ENCODE results near the gene CNTD1.

Gene CNTD1

DNA sequence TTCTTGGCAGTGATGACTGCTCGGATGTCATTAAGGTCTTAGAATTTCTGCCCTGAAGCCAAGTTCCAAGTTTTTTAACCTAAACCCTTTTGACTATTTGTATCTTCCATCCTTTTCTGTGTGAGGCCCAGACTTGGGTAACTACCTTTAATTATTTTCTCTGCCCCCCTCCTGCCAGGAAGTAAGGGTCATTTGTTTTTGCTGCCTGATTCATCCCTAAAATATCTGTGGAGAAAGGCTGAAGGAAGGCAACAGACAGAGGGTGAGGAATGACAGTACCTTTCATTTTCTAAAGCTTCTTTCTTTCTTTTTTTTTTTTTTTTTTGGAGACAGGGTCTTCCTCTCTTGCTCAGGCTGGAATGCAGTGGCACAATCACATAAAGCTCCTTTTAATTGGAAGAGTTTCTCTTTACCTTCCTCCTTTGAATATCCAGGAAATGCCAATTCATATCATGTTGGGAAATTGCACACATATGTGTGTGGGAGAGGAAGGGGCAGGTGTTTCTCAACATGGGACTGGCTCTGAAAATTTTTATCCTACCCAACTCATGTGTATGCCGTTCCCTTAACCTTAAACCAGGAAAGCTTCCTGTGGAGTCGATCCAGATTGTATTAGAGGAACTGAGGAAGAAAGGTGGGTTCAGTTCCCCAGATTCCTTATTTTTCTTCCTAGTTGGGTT, 24.5 kb upstream of the CNTD1 start:
- no peak for TF ChIP-seq GATA2 (IDR thresholded peaks at IDR 0.05; ENCODE audit: low read depth, low read length)
- TF ChIP-seq GATA3 (IDR thresholded peaks at IDR 0.05; ENCODE audit: low read depth, low read length) = no peak

GRCh38 chr17:42775534-42776098, 23.0 kb upstream of the CNTD1 start:
- TF ChIP-seq GATA2 (IDR thresholded peaks at IDR 0.05; ENCODE audit: low read depth, low read length) (no peak), GATA3 (IDR thresholded peaks at IDR 0.05; ENCODE audit: low read depth, low read length) (no peak)

DNA sequence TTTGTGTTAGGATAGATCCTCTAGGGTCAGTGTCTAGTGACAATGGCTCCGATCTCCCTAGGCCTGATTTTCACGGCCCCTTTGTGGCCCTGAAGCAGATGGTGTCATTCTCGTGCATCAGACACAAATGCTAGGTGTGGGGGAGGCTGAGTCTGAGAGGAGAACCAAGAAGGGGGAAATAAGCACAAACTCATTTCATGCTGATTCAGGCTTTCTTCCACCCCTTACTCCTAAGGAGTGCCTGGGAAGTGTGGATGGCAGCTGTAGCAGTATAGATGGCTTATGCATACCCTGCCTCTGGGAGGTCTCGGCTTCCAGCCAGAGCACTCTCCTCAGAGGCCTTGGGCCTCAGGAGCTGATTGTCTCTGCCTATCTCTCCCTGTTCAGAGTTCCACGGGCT, 20.1 kb upstream of the CNTD1 start:
- TF ChIP-seq GATA2 (IDR thresholded peaks at IDR 0.05; ENCODE audit: low read depth, low read length) = no peak
- TF ChIP-seq GATA3 (IDR thresholded peaks at IDR 0.05; ENCODE audit: low read depth, low read length) = no peak

DNA sequence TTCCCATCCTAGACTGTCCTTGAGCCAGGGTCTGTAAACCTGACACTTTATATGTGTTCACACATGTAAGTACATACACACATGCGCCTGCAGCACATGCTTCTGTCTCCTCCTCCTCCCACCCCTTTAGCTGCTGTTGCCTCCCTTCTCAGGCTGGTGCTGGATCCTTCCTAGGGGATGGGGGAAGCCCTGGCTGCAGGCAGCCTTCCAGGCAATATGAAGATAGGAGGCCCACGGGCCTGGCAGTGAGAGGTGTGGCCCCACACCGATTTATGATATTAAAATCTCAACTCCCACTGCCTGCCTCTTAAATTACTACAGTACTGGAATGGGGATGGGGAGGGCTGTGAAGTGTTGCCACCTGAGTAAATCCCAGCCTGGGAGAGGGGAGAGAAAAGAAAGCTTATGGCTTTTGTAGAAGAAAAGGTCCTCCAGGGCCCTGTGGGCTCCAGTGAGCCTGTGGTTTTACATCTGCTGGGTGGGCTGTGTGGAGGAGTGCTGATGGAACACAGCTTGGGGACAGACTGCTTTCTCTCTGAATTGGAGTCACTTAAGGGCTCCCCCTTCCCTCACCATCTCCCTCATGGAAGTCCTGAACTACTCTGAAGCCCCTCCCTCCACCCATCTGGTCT, 19.2 kb upstream of the CNTD1 start:
- TF ChIP-seq GATA3 (IDR thresholded peaks at IDR 0.05; ENCODE audit: low read depth, low read length) (no peak), GATA2 (IDR thresholded peaks at IDR 0.05; ENCODE audit: low read depth, low read length) (no peak)

GRCh38 chr17:42779936-42780850, 18.5 kb upstream of the CNTD1 start, which contains the start of gene WNK4:
Gene WNK4, plus strand, starts transcription at chr17:42780610. Its CDS starts 89 bp downstream, at chr17:42780699.
- TF ChIP-seq GATA3 (IDR thresholded peaks at IDR 0.05; ENCODE audit: low read depth, low read length) (no peak), GATA2 (IDR thresholded peaks at IDR 0.05; ENCODE audit: low read depth, low read length) (no peak)

GRCh38 chr17:42780851-42781638, 17.6 kb upstream of the CNTD1 start:
- TF ChIP-seq GATA2 (IDR thresholded peaks at IDR 0.05; ENCODE audit: low read depth, low read length) (no peak), GATA3 (IDR thresholded peaks at IDR 0.05; ENCODE audit: low read depth, low read length) (no peak)

DNA sequence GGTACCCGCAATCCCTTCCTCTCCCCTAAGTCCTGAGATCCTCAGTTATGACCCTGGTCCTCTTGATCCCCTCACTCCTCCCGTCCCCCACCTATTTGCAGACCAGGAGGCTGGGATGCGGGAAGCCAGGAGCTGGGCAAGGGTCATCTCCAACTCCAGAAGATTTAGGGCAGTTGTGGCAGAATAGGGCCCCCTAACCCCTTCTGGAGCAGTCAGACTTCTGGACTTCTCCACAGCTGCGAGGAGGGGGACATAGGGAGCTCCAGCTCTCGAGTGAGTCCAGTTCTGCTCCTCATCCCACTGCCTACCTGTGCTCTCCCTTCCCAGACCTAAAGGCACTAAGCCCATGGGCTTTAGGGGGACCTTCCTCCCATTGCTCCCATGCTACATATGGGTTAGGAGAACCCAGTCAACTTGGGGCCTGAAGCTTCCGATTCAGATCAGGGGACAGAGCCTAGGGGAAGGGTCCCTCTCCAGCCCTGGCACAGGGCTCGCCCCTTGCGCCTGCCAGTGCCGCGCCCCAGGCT, 17.0 kb upstream of the CNTD1 start:
- TF ChIP-seq GATA3 (IDR thresholded peaks at IDR 0.05; ENCODE audit: low read depth, low read length) = no peak
- TF ChIP-seq GATA2 (IDR thresholded peaks at IDR 0.05; ENCODE audit: low read depth, low read length) = no peak

- no peak for TF ChIP-seq GATA3 (IDR thresholded peaks at IDR 0.05; ENCODE audit: low read depth, low read length)
- no peak for TF ChIP-seq GATA2 (IDR thresholded peaks at IDR 0.05; ENCODE audit: low read depth, low read length)
Observed at GRCh38 chr17:42782166-42783061, 16.2 kb upstream of the CNTD1 start.

DNA sequence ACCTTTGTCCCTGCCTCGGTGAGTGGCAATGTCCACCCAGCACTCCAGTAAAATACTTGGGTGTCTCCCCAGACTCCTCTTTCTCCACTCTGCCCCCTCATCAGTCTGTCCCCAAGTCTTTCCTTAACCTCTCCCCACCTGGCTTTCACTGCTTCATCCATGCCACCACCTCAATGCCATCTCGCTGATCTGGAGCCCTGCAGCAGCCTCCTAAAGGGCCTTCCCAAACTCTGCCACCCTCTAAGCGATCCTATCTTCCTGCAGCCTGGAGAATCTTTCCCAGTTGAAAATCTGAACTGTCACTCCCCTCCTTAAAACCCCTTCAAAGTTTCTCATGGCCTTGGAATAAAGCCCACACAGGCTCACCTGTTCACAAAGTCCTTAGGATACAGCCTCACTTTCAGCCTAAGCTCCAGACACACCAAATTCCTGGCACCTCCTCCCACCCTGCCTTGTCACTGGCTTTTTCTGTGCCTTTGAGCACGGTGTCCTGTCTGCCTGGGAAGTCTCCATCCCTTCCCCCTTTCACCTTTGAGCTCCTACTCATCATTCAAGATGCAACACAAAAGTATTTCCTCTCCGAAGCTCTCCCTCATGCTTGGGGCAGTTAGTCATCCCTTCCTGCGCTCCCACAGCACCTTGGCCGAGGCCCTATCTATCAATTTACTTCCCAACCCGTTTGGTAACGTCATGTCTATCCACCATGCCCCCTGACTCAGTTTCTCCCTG, 15.4 kb upstream of the CNTD1 start:
- TF ChIP-seq GATA3 (IDR thresholded peaks at IDR 0.05; ENCODE audit: low read depth, low read length) = no peak
- no peak for TF ChIP-seq GATA2 (IDR thresholded peaks at IDR 0.05; ENCODE audit: low read depth, low read length)

DNA sequence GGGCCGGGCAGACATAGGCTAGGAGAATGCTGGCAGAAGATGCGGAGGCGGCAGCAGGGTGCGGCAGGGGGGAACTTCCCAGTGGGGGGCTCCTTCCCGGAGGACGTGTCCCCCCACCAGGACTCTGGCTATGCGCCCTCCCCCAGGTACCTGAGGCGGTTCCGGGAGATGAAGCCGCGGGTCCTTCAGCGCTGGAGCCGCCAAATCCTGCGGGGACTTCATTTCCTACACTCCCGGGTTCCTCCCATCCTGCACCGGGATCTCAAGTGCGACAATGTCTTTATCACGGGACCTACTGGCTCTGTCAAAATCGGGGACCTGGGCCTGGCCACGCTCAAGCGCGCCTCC, 14.9 kb upstream of the CNTD1 start:
- TF ChIP-seq GATA3 (IDR thresholded peaks at IDR 0.05; ENCODE audit: low read depth, low read length) = no peak

GRCh38 chr17:42784409-42784808, 14.3 kb upstream of the CNTD1 start:
- no peak for TF ChIP-seq GATA3 (IDR thresholded peaks at IDR 0.05; ENCODE audit: low read depth, low read length)
- TF ChIP-seq GATA2 (IDR thresholded peaks at IDR 0.05; ENCODE audit: low read depth, low read length) = no peak
